ENCODE results near the gene ALDH3B2.

GRCh38 chr11:67667490-67668191, 6.8 kb downstream of the ALDH3B2 start:
- TF ChIP-seq EZH2phosphoT487 (conservative IDR thresholded peaks at IDR 0.05; ENCODE audit: low read length) (no peak), CTCF (IDR thresholded peaks at IDR 0.05; ENCODE audit: insufficient read depth, low read length, poor library complexity, severe bottlenecking) (no peak)
